Measurements from ENCODE around the gene HLA-DRB5. TPM values are rescaled to one million over a fixed set of nuclear protein-coding genes. Genes with fewer than 3 reads are reported as not detected.
A peak's percentile ranks its signal among the peaks of the same experiment; 100 is the strongest.
"Not testable (repeated sequence)": the region's sequence is repeated elsewhere in the genome, so short reads cannot be mapped to it uniquely, and the experiment has no call there.

The HLA-DRB5 gene
- total RNA-seq, 2 experiments from 2014 or later = 0.28 to 0.52 TPM

DNA sequence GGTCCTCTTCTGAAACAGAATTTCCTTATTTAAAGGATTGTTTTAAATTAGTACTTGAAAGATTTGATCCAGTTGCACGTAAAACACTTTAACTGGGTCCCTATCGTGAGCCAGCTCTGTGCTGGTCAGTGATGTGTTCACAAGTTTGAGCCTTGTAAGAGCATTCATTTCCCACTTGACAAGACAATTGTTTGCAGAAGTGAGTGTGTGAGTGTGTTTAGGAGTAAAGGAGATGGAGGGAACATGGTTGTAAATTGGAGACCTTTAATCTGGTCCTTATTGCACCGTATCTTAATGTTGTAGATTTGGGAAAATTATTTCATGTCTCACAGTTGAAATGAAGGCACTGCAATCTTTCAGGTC, 325 bp upstream of the HLA-DRB5 start:
- DNase-seq, H3K27ac Mint-ChIP-seq, H3K4me1 Mint-ChIP-seq, H3K27me3 Mint-ChIP-seq, H3K36me3 Mint-ChIP-seq, H3K4me3 Mint-ChIP-seq, H3K9me3 Mint-ChIP-seq: not testable (repeated sequence)

DNA sequence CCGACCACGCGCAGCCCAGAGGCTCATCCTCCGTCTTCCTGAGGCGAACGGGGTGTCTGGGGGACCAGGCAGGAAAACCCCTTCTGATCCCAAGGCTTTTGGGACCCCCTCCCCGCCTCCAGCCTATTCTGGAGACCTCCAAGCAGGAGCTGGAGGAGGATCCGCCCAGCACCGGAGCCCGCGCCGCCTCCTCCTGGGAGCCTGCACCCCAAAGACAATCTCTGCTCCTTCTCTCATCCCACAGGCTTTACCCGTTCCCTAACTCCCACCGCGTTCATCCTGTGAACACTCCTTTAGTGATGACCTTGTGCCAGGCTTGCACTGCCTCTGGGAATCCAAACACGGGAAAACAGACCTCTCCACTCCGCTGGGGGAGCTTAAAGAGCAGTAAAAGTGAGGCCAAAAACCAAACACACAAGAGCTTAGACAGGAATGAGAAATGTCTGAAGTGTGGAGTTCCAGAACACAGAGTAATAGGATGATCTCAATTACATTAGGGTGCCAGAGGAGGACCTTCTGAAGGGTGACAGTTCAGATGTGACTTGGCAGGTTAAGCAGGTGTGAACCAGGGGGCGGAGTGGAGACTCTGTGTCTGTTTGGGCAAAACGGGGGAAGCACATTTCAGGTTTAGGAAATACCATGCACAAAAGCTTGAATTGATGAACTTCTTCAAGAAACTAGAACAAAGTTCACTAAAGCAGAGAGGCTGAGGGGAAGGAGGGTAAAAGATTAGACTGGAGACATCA, 7.6 kb downstream of the HLA-DRB5 start:
- H3K4me3 Mint-ChIP-seq = no peak overlapping the region
- no peaks in the 10 kb centered on the region for H3K36me3 Mint-ChIP-seq
- peaks cover 6% of the 10 kb centered on the region for H3K27me3 Mint-ChIP-seq
- no peaks in the 10 kb centered on the region for H3K9me3 Mint-ChIP-seq
- H3K27ac Mint-ChIP-seq = no peak overlapping the region
- peaks cover 2% of the 10 kb centered on the region for H3K4me1 Mint-ChIP-seq
- DNase-seq = no peak

DNA sequence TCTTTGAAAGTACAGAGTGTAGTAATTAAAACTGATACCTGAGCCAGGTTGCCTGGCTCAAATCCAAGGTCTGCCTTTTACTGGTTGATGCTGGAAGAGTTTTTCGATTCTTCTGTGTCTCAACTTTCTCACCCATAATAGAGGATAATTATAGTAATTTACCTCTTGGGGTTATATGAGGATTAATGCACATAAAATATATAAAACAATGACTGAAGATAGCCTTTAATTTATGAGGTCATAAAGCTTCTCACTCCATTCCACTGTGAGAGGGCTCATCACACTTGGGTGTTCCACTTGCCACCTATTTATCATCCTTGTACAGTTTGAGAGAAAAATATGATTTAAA, 10.2 kb downstream of the HLA-DRB5 start:
- DNase-seq = no peak
- Mint-ChIP-seq H3K4me3 (no peak overlapping the region), H3K27me3 (peaks cover 6% of the 10 kb centered on the region), H3K27ac (no peak overlapping the region), H3K9me3 (no peaks in the 10 kb centered on the region), H3K36me3 (no peaks in the 10 kb centered on the region), H3K4me1 (peaks cover 2% of the 10 kb centered on the region)

DNA sequence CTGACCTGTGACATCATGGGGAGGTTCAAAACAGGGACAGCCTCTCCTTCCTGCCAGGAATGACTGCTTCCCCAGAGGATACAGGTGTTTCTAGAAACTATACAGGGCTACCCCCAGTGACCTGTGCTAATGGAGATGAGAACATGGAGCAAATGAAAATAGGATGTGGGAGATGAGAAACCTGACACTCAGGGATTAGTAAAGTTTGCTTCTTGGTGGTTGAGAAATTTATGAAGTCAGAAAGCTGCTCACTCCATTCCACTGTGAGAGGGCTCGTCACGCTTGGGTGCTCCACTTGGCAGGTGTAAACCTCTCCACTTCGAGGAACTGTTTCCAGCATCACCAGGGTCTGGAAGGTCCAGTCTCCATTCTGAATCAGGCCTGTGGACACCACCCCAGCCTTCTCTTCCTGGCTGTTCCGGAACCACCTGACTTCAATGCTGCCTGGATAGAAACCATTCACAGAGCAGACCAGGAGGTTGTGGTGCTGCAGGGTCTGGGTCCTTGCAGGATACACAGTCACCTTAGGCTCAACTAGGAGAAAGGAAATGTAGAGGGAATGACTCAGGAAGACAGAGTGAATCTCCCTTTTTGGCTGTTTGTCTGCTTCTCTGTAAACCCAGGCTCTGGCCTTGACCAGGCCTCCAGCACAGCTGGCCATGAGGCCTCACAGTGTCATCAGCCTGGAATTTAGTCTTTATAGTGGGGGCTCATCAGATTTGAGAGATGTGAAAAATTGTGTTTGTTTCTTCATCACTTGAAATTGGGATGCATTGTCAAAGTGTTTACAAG, 10.8 kb downstream of the HLA-DRB5 start:
- H3K36me3 Mint-ChIP-seq = no peaks in the 10 kb centered on the region
- H3K9me3 Mint-ChIP-seq = no peaks in the 10 kb centered on the region
- DNase-seq = no peak
- H3K27ac Mint-ChIP-seq = no peak overlapping the region
- H3K4me3 Mint-ChIP-seq = no peak overlapping the region
- H3K4me1 Mint-ChIP-seq = peaks cover 2% of the 10 kb centered on the region
- H3K27me3 Mint-ChIP-seq = peaks cover 3% of the 10 kb centered on the region

DNA sequence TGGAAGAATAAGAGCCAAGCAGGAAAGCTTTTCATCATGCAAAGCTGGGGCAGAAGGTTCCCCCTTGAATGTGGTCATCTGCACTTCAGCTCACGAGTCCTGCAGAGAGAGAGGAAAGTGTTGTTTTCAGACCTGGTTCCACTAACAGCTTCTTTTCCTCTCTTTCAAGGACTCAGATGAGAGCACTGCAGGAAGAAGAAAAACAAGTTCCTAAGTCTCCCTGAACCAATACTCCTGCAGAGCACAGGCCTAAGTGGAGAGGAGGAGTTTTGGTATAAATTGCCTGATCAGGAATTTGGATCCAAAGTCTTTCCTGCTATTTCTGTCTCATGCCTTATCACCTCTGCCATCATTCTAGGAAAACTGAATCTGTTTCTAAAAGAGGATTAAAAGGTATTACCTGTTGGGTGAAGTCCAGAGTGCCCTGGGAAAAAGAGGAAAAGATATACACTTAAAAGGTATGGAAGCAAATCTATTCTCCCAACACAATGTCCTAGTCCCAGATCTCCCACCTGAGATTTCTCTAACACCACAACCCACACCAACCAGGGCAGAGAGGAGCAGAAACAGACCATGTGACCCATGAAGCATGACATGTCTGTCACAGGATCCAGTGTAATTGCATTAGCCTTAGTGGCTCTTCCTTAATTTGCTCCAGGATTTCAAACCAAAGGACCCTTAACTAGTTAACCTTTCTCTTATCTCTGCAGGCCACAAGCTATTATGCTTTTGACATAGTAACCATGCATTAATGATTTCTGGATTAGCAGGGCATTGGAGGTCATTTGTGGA, 12.2 kb downstream of the HLA-DRB5 start:
- H3K36me3 Mint-ChIP-seq = no peaks in the 10 kb centered on the region
- H3K27me3 Mint-ChIP-seq = no peaks in the 10 kb centered on the region

DNA sequence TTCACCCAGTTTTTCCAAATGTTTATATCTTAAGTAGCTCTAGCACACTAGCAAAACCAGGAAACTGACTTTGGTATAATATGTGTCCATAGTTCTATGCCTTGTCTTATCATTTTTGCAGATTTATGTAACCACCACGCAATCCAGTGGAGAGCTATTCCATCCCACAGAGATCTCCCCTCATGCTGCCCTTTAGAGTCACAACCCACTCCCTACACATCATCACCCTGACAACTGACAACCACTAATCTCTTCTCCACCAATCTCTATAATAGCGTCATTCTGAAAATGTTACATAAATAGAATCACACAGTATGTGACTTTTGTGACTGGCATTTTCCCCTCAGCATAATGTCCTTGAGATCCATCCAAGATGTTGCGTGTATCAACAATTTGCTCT, 29.1 kb downstream of the HLA-DRB5 start:
- no peaks in the 10 kb centered on the region for H3K36me3 Mint-ChIP-seq
- no peaks in the 10 kb centered on the region for H3K4me1 Mint-ChIP-seq
- no peak for DNase-seq
- H3K27ac Mint-ChIP-seq = no peak overlapping the region
- H3K27me3 Mint-ChIP-seq = no peaks in the 10 kb centered on the region
- no peaks in the 10 kb centered on the region for H3K9me3 Mint-ChIP-seq
- no peak overlapping the region for H3K4me3 Mint-ChIP-seq

More for the DNA sequence above, 12.2 kb downstream of the HLA-DRB5 start:
- H3K4me3 Mint-ChIP-seq = no peak overlapping the region
- peaks cover 2% of the 10 kb centered on the region for H3K4me1 Mint-ChIP-seq
- DNase-seq = no peak
- H3K9me3 Mint-ChIP-seq = no peaks in the 10 kb centered on the region
- no peak overlapping the region for H3K27ac Mint-ChIP-seq

DNA sequence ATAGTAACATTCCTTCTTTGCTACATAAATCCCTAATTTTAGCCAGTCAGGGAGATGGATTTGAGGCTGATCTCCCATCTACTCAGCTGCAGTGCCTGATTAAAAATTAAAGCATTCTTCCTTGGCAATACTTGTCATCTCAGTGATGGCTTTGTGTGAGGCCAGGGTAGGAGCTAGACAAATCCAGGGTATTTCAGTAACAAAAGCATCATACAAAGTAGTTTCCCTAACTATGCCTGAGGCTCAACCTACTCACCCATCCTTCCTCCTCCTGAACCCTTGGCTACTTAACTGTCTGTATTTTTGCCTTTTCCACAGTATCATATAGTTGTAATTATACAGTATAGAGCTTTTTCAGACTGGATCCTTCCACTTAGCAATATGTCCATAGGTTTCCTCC, 37.7 kb downstream of the HLA-DRB5 start:
- H3K4me1 Mint-ChIP-seq = no peaks in the 10 kb centered on the region
- no peaks in the 10 kb centered on the region for H3K36me3 Mint-ChIP-seq
- no peak overlapping the region for H3K27ac Mint-ChIP-seq
- DNase-seq = no peak
- no peaks in the 10 kb centered on the region for H3K27me3 Mint-ChIP-seq
- no peaks in the 10 kb centered on the region for H3K9me3 Mint-ChIP-seq
- no peak overlapping the region for H3K4me3 Mint-ChIP-seq

DNA sequence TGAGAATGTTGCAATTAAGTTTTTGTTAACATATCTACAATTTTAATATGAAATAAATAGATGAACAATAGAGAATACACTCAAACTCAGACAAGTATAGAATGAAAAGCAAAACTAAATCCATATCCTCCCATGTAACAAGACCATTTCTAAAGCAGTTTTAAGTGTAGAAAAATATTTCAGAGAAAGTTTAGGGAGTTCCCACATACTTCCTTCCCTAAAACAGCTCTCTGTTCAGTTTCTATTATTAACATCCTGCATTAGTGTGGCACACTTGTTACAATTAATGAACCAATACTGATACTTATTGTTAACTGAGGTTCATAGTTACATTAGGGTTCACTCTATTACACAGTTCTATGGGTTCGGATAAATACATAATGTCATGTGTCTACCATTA, 38.4 kb downstream of the HLA-DRB5 start:
- no peak overlapping the region for H3K4me3 Mint-ChIP-seq
- H3K27me3 Mint-ChIP-seq = no peaks in the 10 kb centered on the region
- H3K36me3 Mint-ChIP-seq = no peaks in the 10 kb centered on the region
- no peaks in the 10 kb centered on the region for H3K9me3 Mint-ChIP-seq
- no peaks in the 10 kb centered on the region for H3K4me1 Mint-ChIP-seq
- no peak for DNase-seq
- H3K27ac Mint-ChIP-seq = no peak overlapping the region

DNA sequence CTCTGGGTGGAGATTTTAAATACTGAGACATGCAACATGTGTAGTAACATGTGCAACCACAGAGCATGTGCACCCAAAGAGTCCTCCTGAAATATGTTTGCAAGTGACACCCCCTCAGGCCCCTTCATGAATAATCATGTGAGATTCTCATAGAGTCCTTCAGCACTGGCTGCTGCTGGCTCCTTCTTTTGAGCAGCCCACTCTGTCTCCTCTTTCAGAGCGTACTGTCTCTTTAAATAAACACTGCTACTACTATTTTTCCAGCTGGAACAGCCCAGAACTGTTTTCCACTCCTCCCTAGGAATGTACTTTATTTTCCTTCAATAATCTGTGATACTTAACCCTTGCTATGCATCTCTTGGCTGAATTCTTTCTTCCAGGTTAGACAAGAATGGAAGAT, 42.0 kb downstream of the HLA-DRB5 start:
- no peaks in the 10 kb centered on the region for H3K4me1 Mint-ChIP-seq
- H3K9me3 Mint-ChIP-seq = no peaks in the 10 kb centered on the region
- no peaks in the 10 kb centered on the region for H3K36me3 Mint-ChIP-seq
- no peaks in the 10 kb centered on the region for H3K27me3 Mint-ChIP-seq
- no peak overlapping the region for H3K27ac Mint-ChIP-seq
- no peak overlapping the region for H3K4me3 Mint-ChIP-seq
- DNase-seq = no peak

DNA sequence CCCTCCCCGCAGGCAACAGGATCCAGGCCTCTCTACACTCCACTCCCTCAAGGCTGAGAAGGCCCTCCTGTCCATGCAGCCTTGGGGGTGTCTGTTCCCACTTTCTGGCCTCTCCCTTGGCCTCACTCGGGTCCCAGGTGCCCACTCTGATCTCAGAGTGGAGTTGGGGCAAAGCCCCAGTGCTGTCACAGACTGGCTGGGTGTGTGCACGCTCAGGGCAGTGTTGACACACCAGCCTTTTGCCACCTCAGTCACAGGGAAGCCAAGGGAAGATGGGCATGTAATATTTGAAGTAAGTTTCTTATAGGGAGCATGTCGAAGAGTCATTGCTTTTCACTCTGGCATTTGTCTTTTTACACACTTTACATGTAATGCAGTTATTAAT, 45.5 kb downstream of the HLA-DRB5 start:
- no peak overlapping the region for H3K4me3 Mint-ChIP-seq
- H3K9me3 Mint-ChIP-seq = no peaks in the 10 kb centered on the region

DNA sequence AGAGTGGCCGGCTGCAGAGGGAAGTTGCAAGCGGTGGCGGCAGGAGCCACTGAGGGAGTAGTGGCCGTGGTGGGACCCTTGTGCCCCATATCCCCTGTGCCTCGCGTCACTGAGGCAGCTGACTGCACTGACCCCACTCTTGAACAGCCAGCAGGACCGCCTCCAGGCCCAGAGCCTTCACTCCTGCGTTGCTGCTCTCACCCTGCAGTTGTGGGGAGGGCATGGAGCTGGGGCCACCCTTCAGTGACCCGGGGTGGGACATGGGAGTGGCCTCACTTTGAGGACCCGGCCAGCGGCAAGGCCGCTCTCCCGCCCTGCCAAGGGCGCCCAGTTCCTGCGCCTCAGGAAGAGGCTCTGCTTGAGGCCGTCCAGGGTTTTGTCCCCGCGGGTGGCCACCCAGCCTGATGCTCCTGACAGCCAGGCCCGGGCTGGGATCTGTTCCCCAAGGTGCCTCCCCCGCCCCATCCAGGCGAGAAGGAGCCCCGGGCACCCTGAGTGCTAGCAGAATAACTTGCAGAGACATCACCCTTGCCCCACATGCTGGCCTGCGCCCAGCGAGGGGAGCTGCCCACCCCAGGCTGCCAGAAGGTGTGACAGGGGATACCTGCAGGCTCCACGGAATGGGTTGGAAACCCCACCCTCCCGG, 46.0 kb downstream of the HLA-DRB5 start:
- no peaks in the 10 kb centered on the region for H3K4me1 Mint-ChIP-seq

More for the DNA sequence above, 45.5 kb downstream of the HLA-DRB5 start:
- Mint-ChIP-seq H3K27me3 (no peaks in the 10 kb centered on the region), H3K36me3 (no peaks in the 10 kb centered on the region), H3K27ac (no peak overlapping the region), H3K4me1 (no peaks in the 10 kb centered on the region)
- DNase-seq = no peak

DNA sequence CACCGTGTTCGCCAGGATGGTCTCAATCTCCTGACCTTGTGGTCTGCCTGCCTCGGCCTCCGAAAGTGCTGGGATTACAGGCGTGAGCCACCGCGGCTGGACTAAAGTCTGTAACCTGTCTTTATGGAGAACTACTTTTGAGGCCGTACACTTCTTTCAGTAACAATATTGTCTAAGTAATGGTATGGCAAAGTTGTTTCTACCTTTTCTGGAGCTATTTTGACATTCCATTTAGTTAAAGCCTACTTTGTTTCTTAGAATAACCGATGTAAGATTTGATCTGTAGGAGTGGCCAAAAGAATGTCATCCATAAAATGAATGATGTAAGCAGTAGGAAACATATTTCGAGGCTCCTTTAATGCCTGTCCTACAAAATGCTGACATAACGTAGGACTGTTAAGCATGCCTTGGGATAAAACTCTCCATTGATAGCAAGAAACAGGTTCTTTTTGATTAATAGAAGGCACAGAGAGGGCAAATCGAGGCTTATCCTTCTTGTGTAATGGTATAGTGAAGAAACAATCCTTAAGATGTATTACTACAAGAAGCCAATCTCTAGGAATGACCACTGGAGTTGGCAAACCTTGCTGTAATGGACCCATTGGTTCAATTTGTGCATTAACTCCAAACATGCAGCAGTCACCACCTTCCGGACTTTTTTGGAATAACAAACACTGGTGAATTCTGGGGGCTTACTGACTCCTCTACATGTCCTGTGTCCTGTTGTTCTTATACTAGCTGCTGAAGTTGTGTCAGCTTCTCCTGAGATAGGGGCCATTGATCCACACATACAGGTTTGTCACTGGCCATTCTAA, 54.5 kb downstream of the HLA-DRB5 start:
- Mint-ChIP-seq H3K4me3 (no peak overlapping the region), H3K27me3 (peaks cover 25% of the 10 kb centered on the region), H3K9me3 (peaks cover 2% of the 10 kb centered on the region), H3K4me1 (no peaks in the 10 kb centered on the region), H3K36me3 (no peaks in the 10 kb centered on the region), H3K27ac (no peak overlapping the region)
- no peak for DNase-seq

More for the DNA sequence above, 46.0 kb downstream of the HLA-DRB5 start:
- Mint-ChIP-seq H3K27me3 (no peaks in the 10 kb centered on the region), H3K4me3 (no peak overlapping the region), H3K27ac (no peak overlapping the region), H3K9me3 (no peaks in the 10 kb centered on the region), H3K36me3 (no peaks in the 10 kb centered on the region)
- DNase-seq = no peak

DNA sequence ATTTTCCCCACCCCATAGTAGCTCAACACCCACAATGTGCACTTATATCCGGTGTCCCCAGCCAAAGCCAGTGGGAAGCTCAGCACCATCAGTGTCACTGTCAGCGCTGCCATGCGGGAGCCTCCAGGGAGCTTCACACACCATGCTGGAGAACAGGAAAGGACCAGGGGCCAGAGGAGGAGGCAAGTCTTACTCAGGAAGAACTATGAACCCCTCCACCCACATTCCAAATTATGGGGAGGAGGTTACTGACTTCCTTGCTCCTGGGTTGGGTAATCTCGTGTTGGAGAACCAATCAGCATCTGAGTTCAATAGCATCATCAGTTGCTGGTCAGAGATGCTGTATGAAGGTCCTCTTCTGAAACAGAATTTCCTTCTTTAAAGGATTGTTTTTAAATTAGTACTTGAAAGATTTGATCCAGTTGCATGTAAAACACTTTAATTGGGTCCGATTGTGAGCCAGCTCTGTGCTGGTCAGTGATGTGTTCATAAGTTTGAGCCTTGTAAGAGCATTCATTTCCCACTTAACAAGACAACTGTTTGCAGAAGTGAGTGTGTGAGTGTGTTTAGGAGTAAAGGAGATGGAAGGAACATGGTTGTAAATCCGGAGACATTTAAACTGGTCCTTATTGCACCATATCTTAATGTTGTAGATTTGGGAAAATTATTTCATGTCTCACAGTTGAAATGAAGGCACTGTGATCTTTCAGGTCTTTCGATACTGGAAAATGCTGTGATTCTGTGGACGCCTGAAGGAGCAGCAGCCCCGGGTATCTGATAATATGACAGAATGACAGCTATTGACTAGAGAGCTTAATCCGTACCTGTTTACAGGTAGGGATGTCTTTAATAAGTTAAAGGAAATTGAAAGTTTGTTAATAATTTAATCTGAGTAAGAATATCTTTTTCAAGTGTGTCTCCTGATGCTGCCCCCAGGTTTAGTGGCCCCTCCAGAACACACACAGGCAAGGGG, 56.4 kb downstream of the HLA-DRB5 start:
- not testable (repeated sequence) for DNase-seq, H3K4me3 Mint-ChIP-seq, H3K4me1 Mint-ChIP-seq, H3K9me3 Mint-ChIP-seq, H3K36me3 Mint-ChIP-seq
- Mint-ChIP-seq H3K27ac (peak overlapping the region; percentile 62), H3K27me3 (peaks cover 25% of the 10 kb centered on the region)

Data from activated naive CD8-positive, alpha-beta T cell treated with anti-CD3 and anti-CD28 coated beads for 36 hours (primary cell).